ENCODE results near the gene FBXL16. TPM values are rescaled to one million over a fixed set of nuclear protein-coding genes. Genes with fewer than 3 reads are reported as not detected.

Gene FBXL16
- total RNA-seq, 1 donor from 2014 or later = 0.13 TPM

DNA sequence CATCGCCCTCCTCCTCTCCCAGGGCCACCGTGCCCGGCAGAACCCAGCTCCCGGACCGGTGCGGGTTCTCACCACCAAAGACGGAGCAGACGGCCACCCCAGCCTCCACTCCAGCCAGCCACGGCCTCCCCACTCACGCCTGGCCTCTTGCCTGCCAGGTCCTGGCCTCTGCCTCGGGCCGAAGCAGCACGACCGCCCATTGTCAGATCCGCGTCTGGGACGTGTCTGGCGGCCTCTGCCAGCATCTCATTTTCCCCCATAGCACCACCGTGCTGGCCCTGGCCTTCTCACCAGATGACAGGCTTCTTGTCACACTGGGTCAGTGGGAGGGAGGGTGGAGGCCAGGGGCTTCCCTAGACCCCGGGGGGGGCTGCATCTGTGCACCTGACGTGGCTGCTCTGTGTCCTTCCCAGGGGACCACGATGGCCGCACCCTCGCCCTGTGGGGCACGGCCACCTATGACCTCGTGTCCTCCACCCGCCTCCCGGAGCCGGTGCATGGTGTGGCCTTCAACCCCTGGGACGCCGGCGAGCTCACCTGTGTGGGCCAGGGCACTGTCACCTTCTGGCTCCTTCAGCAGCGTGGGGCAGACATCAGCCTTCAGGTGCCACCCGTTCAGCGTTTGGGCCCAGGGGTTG, 44.3 kb downstream of the FBXL16 start:
- no peak for DNase-seq (ENCODE audit: low spot score)
- Histone ChIP-seq H3K4me3 (no peak overlapping the region), H3K36me3 (no peaks in the 10 kb centered on the region), H3F3A (ENCODE audit: low read depth) (peaks cover 3% of the 10 kb centered on the region), H2AFZ (replicated peaks) (no peak overlapping the region), H3K4me1 (peaks cover 3% of the 10 kb centered on the region), H3K27ac (no peak overlapping the region), H4K20me1 (ENCODE audit: low read depth) (peaks cover 5% of the 10 kb centered on the region), H3K79me2 (ENCODE audit: low read depth) (no peaks in the 10 kb centered on the region), H3K9ac (no peak overlapping the region), H3K4me2 (no peak overlapping the region), H3K27me3 (no peaks in the 10 kb centered on the region), H3K9me3 (ENCODE audit: low read depth) (no peaks in the 10 kb centered on the region)
- Mint-ChIP-seq H3K4me1 (peaks cover 4% of the 10 kb centered on the region), H3K4me3 (no peak overlapping the region), H3K27me3 (ENCODE audit: insufficient read depth, low read depth) (peaks cover 2% of the 10 kb centered on the region), H3K36me3 (peaks cover 2% of the 10 kb centered on the region), H3K9me3 (no peaks in the 10 kb centered on the region), H3K27ac (no peak overlapping the region)
- TF ChIP-seq EZH2phosphoT487 (IDR thresholded peaks at IDR 0.05) = no peak
- TF ChIP-seq EZH2 (IDR thresholded peaks at IDR 0.05) = no peak
- TF ChIP-seq, protein P1, sequence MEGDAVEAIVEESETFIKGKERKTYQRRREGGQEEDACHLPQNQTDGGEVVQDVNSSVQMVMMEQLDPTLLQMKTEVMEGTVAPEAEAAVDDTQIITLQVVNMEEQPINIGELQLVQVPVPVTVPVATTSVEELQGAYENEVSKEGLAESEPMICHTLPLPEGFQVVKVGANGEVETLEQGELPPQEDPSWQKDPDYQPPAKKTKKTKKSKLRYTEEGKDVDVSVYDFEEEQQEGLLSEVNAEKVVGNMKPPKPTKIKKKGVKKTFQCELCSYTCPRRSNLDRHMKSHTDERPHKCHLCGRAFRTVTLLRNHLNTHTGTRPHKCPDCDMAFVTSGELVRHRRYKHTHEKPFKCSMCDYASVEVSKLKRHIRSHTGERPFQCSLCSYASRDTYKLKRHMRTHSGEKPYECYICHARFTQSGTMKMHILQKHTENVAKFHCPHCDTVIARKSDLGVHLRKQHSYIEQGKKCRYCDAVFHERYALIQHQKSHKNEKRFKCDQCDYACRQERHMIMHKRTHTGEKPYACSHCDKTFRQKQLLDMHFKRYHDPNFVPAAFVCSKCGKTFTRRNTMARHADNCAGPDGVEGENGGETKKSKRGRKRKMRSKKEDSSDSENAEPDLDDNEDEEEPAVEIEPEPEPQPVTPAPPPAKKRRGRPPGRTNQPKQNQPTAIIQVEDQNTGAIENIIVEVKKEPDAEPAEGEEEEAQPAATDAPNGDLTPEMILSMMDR (IDR thresholded peaks at IDR 0.05) = no peak

DNA sequence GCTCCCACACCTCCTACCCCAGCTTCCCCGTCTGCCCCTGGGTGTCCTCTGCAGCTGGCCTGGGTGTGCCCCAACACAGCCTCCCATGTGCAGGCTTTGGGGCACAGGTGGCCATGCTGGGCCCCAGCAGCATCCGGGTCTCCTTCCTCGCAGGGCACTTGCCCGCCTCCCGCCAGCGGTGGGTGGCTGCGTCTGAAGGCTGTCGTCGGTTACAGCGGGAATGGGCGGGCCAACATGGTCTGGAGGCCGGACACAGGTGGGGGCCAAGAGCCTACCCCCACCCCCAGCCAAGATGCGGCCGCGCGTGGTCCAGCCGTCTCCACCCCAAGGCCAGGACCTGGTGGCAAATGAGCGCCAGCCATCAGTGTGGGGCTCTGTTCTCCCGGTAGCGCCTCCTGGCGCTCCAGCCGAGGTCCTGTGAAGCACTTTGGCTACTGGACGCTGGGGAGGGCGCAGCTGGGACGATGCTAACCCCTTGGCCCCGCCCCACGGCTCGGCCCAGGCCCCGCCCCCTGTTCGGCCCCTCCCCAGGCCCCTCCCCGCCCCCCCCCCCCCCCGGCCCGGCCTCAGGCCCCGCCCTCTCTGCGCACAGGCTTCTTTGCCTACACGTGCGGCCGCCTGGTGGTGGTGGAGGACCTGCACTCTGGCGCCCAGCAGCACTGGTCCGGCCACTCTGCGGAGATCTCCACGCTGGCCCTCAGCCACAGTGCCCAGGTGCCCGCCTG, 45.0 kb downstream of the FBXL16 start:
- Histone ChIP-seq H2AFZ (replicated peaks) (peak overlapping the region; percentile 57), H3F3A (ENCODE audit: low read depth) (peaks cover 3% of the 10 kb centered on the region), H3K27ac (no peak overlapping the region), H4K20me1 (ENCODE audit: low read depth) (peaks cover 5% of the 10 kb centered on the region), H3K36me3 (no peaks in the 10 kb centered on the region), H3K27me3 (no peaks in the 10 kb centered on the region), H3K9ac (no peak overlapping the region), H3K79me2 (ENCODE audit: low read depth) (no peaks in the 10 kb centered on the region), H3K4me2 (peak overlapping the region; percentile 61), H3K4me3 (no peak overlapping the region), H3K9me3 (ENCODE audit: low read depth) (no peaks in the 10 kb centered on the region), H3K4me1 (peaks cover 3% of the 10 kb centered on the region)
- H3K27ac Mint-ChIP-seq = no peak overlapping the region
- peaks cover 2% of the 10 kb centered on the region for H3K27me3 Mint-ChIP-seq (ENCODE audit: insufficient read depth, low read depth)
- DNase-seq (ENCODE audit: low spot score) = peak; percentile 97
- peaks cover 2% of the 10 kb centered on the region for H3K36me3 Mint-ChIP-seq
- H3K9me3 Mint-ChIP-seq = no peaks in the 10 kb centered on the region
- TF ChIP-seq, protein P1 (IDR thresholded peaks at IDR 0.05) = peak; percentile 60
- no peak for TF ChIP-seq EZH2phosphoT487 (IDR thresholded peaks at IDR 0.05)
- no peak for TF ChIP-seq EZH2 (IDR thresholded peaks at IDR 0.05)
- H3K4me3 Mint-ChIP-seq = no peak overlapping the region
- H3K4me1 Mint-ChIP-seq = peaks cover 4% of the 10 kb centered on the region

DNA sequence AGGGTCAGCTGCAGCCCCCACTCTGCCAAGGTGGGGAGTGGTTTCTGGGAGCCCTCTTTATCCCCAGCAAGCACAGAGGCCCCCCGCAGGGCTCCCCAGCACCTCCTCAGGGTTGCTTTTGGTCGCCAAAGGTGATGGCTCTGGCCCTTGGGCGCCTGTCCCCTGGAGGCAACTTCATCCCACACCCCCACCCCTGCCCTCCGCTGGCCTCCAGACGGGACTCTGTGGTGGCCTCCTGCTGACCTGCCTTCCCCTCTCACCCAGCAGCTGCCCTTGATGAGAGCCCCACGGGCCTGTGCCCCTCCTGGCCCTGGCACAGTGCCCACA, 45.5 kb downstream of the FBXL16 start:
- DNase-seq (ENCODE audit: low spot score) = no peak
- Histone ChIP-seq H3K79me2 (ENCODE audit: low read depth) (no peaks in the 10 kb centered on the region), H3K36me3 (no peaks in the 10 kb centered on the region), H3K4me3 (no peak overlapping the region), H3K4me1 (peaks cover 3% of the 10 kb centered on the region), H4K20me1 (ENCODE audit: low read depth) (peaks cover 5% of the 10 kb centered on the region), H3K9me3 (ENCODE audit: low read depth) (no peaks in the 10 kb centered on the region), H3F3A (ENCODE audit: low read depth) (peaks cover 3% of the 10 kb centered on the region), H3K27ac (no peak overlapping the region), H3K4me2 (no peak overlapping the region), H3K9ac (no peak overlapping the region), H2AFZ (replicated peaks) (no peak overlapping the region), H3K27me3 (no peaks in the 10 kb centered on the region)
- H3K36me3 Mint-ChIP-seq = peaks cover 2% of the 10 kb centered on the region
- no peak overlapping the region for H3K4me3 Mint-ChIP-seq
- TF ChIP-seq EZH2phosphoT487 (IDR thresholded peaks at IDR 0.05) = no peak
- no peak for TF ChIP-seq EZH2 (IDR thresholded peaks at IDR 0.05)
- TF ChIP-seq, protein P1 (IDR thresholded peaks at IDR 0.05) = no peak
- H3K27me3 Mint-ChIP-seq (ENCODE audit: insufficient read depth, low read depth) = peaks cover 2% of the 10 kb centered on the region
- H3K9me3 Mint-ChIP-seq = no peaks in the 10 kb centered on the region
- no peak overlapping the region for H3K27ac Mint-ChIP-seq
- H3K4me1 Mint-ChIP-seq = peaks cover 4% of the 10 kb centered on the region
